RWPE1 (cell line): ENCODE data around the gene ZBTB4.

Experiments
- CTCF ChIA-PET: fragments of 350-600 bp; sonication (Branson Sonifier 250); formaldehyde crosslinking; extraction: SDS; loops from one replicate; lab custom pipeline; 2021; lab: Yijun Ruan, JAX
- POLR2A ChIA-PET: fragments of 400-600 bp; formaldehyde crosslinking; extraction: SDS; loops from one replicate; lab custom pipeline; 2020; ENCODE audit warnings: antibody characterized with exemption; ENCODE audit not compliant: low non-redundant PET; lab: Yijun Ruan, JAX
- DNase-seq: peaks from one replicate; pipeline ENCODE4 v3.0.0; 2012; ENCODE audit warnings: low spot score
- H3K27ac ChIP-seq: fragments of 450-650 bp; 2 replicates; pipeline ENCODE4 v1.5.1; 2017
- CTCF ChIP-seq: fragments of 450-650 bp; conservative IDR thresholded peaks from 2 replicates; pipeline ENCODE4 v1.5.1; 2017; ENCODE audit warnings: low read depth, mild to moderate bottlenecking

Gene ZBTB4

DNA sequence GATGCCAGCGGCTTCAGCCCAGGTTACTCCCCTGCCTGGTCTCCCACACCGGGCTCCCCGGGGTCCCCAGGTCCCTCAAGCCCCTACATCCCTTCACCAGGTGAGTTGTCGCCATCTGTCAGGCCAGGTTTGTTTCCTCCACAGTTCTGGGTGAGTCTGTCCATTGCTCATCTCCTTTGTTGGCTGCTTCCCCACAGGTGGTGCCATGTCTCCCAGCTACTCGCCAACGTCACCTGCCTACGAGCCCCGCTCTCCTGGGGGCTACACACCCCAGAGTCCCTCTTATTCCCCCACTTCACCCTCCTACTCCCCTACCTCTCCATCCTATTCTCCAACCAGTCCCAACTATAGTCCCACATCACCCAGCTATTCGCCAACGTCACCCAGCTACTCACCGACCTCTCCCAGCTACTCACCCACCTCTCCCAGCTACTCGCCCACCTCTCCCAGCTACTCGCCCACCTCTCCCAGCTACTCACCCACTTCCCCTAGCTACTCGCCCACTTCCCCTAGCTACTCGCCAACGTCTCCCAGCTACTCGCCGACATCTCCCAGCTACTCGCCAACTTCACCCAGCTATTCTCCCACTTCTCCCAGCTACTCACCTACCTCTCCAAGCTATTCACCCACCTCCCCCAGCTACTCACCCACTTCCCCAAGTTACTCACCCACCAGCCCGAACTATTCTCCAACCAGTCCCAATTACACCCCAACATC, 33.6 kb upstream of the ZBTB4 start:
- H3K27ac ChIP-seq: peak overlapping the region; percentile 48
- ChIA-PET POLR2A (interaction anchor here (1.0 kb wide), 1 partner anchor 48 kb away, joined by 4 read pairs; no protein-coding TSS in a partner anchor), CTCF (interaction anchor here (0.6 to 3.8 kb wide), 4 partner anchors 19 to 76 kb away, joined by 3 to 19 read pairs (median 10); partner anchors contain the start of genes SENP3 and TNFSF13)
- DNase-seq: no peak
- no peak for TF ChIP-seq CTCF

GRCh38 chr17:7512105-7512504, 32.7 kb upstream of the ZBTB4 start:
- TF ChIP-seq CTCF: no peak
- peak overlapping the region; percentile 35 for H3K27ac ChIP-seq
- POLR2A ChIA-PET: no interaction called here
- DNase-seq: no peak
- CTCF ChIA-PET: interaction anchor here (1.0 to 3.1 kb wide), 2 partner anchors 49 to 156 kb away, joined by 3 to 19 read pairs; partner anchors contain the start of gene SENP3

DNA sequence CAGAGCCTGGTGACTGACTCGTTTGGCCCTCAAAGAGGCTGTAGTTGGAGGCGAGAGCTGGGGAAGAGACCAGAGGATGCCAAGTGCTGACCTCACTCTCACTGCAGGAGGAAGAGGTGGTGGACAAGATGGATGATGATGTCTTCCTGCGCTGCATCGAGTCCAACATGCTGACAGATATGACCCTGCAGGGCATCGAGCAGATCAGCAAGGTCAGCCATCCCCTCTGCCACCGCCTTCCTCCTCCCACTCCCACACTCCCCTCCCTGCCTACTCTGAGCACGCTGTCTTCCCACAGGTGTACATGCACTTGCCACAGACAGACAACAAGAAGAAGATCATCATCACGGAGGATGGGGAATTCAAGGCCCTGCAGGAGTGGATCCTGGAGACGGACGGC, 31.7 kb upstream of the ZBTB4 start:
- POLR2A ChIA-PET: no interaction called here
- TF ChIP-seq CTCF: no peak
- CTCF ChIA-PET: interaction anchor here (1.0 kb wide), 1 partner anchor 155 kb away, joined by 3 read pairs; no protein-coding TSS in a partner anchor
- H3K27ac ChIP-seq: peak overlapping the region; percentile 35
- DNase-seq: no peak

- POLR2A ChIA-PET: no interaction called here
- TF ChIP-seq CTCF: no peak
- H3K27ac ChIP-seq: peak overlapping the region; percentile 35
- no peak for DNase-seq
- CTCF ChIA-PET: interaction anchor here (1.5 kb wide), 1 partner anchor 73 kb away, joined by 3 read pairs; no protein-coding TSS in a partner anchor
Observed at GRCh38 chr17:7509937-7510336, 30.5 kb upstream of the ZBTB4 start.

GRCh38 chr17:7508846-7509245, 29.4 kb upstream of the ZBTB4 start:
- 0 out of 2 replicates have a peak overlapping the region, but pooled peaks have one; percentile 35 for H3K27ac ChIP-seq
- CTCF ChIA-PET: interaction anchor here (1.5 kb wide), 1 partner anchor 72 kb away, joined by 3 read pairs; no protein-coding TSS in a partner anchor
- POLR2A ChIA-PET: no interaction called here
- DNase-seq: no peak
- TF ChIP-seq CTCF: no peak

DNA sequence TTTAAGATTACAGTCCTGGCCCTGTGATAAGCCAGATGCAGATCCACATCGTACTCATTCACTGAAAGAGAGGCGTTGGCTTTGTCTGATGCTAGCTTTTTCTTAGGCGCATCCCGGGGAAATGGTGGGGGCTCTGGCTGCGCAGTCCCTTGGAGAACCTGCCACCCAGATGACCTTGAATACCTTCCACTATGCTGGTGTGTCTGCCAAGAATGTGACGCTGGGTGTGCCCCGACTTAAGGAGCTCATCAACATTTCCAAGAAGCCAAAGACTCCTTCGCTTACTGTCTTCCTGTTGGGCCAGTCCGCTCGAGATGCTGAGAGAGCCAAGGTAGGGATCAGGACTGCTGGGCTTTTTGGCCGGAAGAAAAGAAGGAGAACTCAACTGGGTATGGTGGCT, 28.7 kb upstream of the ZBTB4 start:
- CTCF ChIA-PET: interaction anchor here (0.7 to 1.5 kb wide), 3 partner anchors 52 to 549 kb away, joined by 3 to 8 read pairs (median 3); no protein-coding TSS in a partner anchor
- no peak for TF ChIP-seq CTCF
- no peak overlapping the region for H3K27ac ChIP-seq
- POLR2A ChIA-PET: interaction anchor here (0.6 kb wide), 2 partner anchors 19 to 46 kb away, joined by 3 to 4 read pairs; no protein-coding TSS in a partner anchor
- no peak for DNase-seq
